Vagina (tissue), 2 donors: ENCODE results near the gene ZNF324B.
"Not testable (repeated sequence)": the region's sequence is repeated elsewhere in the genome, so short reads cannot be mapped to it uniquely, and the experiment has no call there.

Experiments used
- CTCF ChIP-seq, 3 experiments: fragments of 450-650 bp in 2 of 3; fragments of 200-600 bp in 1 of 3; sonication (generic) in 1 of 3; IDR thresholded peaks; one replicate each; pipeline ENCODE4 v1.5.1; 2017 to 2019; ENCODE audit warnings: antibody characterized with exemption in 3 of 3, mild to moderate bottlenecking in 2 of 3, moderate library complexity in 2 of 3
- POLR2A ChIP-seq, 2 donors: fragments of 450-650 bp; IDR thresholded peaks; one replicate each; pipeline ENCODE4 v1.6.1; 2017; ENCODE audit warnings: antibody characterized with exemption in 2 of 2, mild to moderate bottlenecking in 2 of 2, moderate library complexity in 2 of 2
- POLR2AphosphoS5 ChIP-seq, 2 donors: sonication (generic); formaldehyde crosslinking; IDR thresholded peaks; one replicate each; pipeline ENCODE4 v1.9.0; 2017; ENCODE audit warnings: antibody characterized with exemption in 2 of 2, mild to moderate bottlenecking in 2 of 2, low read depth in 1 of 2; ENCODE audit not compliant: insufficient read depth in 1 of 2

GRCh38 chr19:58403920-58404478, 47.4 kb upstream of the ZNF324B start:
- TF ChIP-seq POLR2A (IDR thresholded peaks at IDR 0.05); CTCF (IDR thresholded peaks at IDR 0.05); POLR2AphosphoS5 (IDR thresholded peaks at IDR 0.05; ENCODE audit: insufficient read depth in 1 of 2, low read depth in 1 of 2): not testable (repeated sequence)
